H1 (cell line): ENCODE data around the gene RTN3. TPM values are rescaled to one million over a fixed set of nuclear protein-coding genes. Genes with fewer than 3 reads are reported as not detected.

ENCODE experiments used
- CTCF ChIA-PET: fragments of 300-600 bp; sonication (Branson Sonifier 250); formaldehyde crosslinking; loops from one replicate; lab custom pipeline; 2021; ENCODE audit not compliant: partially characterized antibody; lab: Charles Lee
- POLR2A ChIA-PET: fragments of 300-600 bp; sonication (Branson Sonifier 250); formaldehyde crosslinking; loops from one replicate; lab custom pipeline; 2021; ENCODE audit warnings: inconsistent platforms; ENCODE audit not compliant: partially characterized antibody; lab: Charles Lee
- DNase-seq, 2 experiments: peaks; one replicate each; pipeline versions ENCODE4 v3.0.0 to v3.0.0-alpha.2; 2010 to 2022; ENCODE audit warnings: low spot score in 2 of 2, low read depth in 1 of 2, mixed read lengths in 1 of 2
- FAIRE-seq: peaks from 2 replicates; lab custom pipeline; 2011; peaks lifted over from hg19 to GRCh38; lab: Jason Lieb, UNC
- H2AFZ ChIP-seq: 2 replicates; pipeline ENCODE4 v1.8.1; 2012; ENCODE audit warnings: low read length, inconsistent platforms
- H2AK5ac ChIP-seq: 2 replicates; pipeline ENCODE4 v1.6.1; 2013; ENCODE audit warnings: low read depth, low read length
- H2BK120ac ChIP-seq: replicated peaks from 2 replicates; pipeline ENCODE3; 2013; ENCODE audit warnings: low read depth, low read length, inconsistent platforms
- H2BK12ac ChIP-seq: 2 replicates; pipeline ENCODE4 v1.6.1; 2013; ENCODE audit warnings: low read depth, low read length
- H2BK15ac ChIP-seq: 2 replicates; pipeline ENCODE4 v1.6.1; 2013; ENCODE audit warnings: low read length
- H2BK20ac ChIP-seq: 2 replicates; pipeline ENCODE4 v1.6.1; 2013; ENCODE audit warnings: low read length
- H2BK5ac ChIP-seq: 2 replicates; pipeline ENCODE4 v1.6.1; 2013; ENCODE audit warnings: low read depth, low read length
- H3K14ac ChIP-seq: 2 replicates; pipeline ENCODE4 v1.6.1; 2013; ENCODE audit warnings: inconsistent platforms; ENCODE audit not compliant: insufficient read length
- H3K18ac ChIP-seq: 2 replicates; pipeline ENCODE4 v1.6.1; 2013; ENCODE audit warnings: low read length; ENCODE audit errors: extremely low read depth
- H3K23ac ChIP-seq: 2 replicates; pipeline ENCODE4 v1.6.1; 2013; ENCODE audit warnings: inconsistent platforms; ENCODE audit not compliant: insufficient read length
- H3K23me2 ChIP-seq: 2 replicates; pipeline ENCODE4 v1.6.1; 2013; ENCODE audit warnings: low read depth, low read length
- H3K27ac ChIP-seq: 2 replicates; pipeline ENCODE4 v1.6.1; 2011; ENCODE audit warnings: low read depth, low read length, inconsistent platforms
- H3K27me3 ChIP-seq, 4 experiments: replicated peaks in 1 of 4; 1 replicate in 1 of 4; 2 replicates in 3 of 4; pipeline versions ENCODE4 v1.6.1 to v1.8.1; 2011 to 2013; ENCODE audit warnings: low read length in 3 of 4, mild to moderate bottlenecking in 3 of 4, inconsistent platforms in 2 of 4, mixed read lengths in 2 of 4, moderate library complexity in 1 of 4; ENCODE audit not compliant: control insufficient read depth in 3 of 4, insufficient read depth in 3 of 4; ENCODE audit errors: extremely low read depth in 1 of 4
- H3K36me3 ChIP-seq, 4 experiments: 2 replicates each; pipeline versions ENCODE4 v1.6.1 to v1.8.1; 2011 to 2013; ENCODE audit warnings: mild to moderate bottlenecking in 4 of 4, low read length in 3 of 4, moderate library complexity in 2 of 4, control low read depth in 1 of 4, inconsistent platforms in 1 of 4; ENCODE audit not compliant: insufficient read depth in 4 of 4, control insufficient read depth in 2 of 4
- H3K4ac ChIP-seq: replicated peaks from 2 replicates; pipeline ENCODE3; 2013; ENCODE audit warnings: low read length, low read depth, mixed read lengths, inconsistent platforms; ENCODE audit not compliant: insufficient read length
- H3K4me1 ChIP-seq, 4 experiments: replicated peaks in 1 of 4; 1 replicate in 1 of 4; 2 replicates in 3 of 4; pipeline versions ENCODE4 v1.6.1 to v1.8.1; 2011 to 2013; ENCODE audit warnings: low read length in 3 of 4, inconsistent platforms in 2 of 4, mixed read lengths in 1 of 4; ENCODE audit not compliant: insufficient read depth in 4 of 4, control insufficient read depth in 3 of 4
- H3K4me2 ChIP-seq, 2 experiments: 2 replicates each; pipeline versions ENCODE4 v1.6.1 to v1.8.1; 2011 to 2013; ENCODE audit warnings: low read depth in 2 of 2, low read length in 2 of 2, control low read depth in 1 of 2, inconsistent platforms in 1 of 2, mild to moderate bottlenecking in 1 of 2; ENCODE audit not compliant: insufficient read depth in 1 of 2
- H3K4me3 ChIP-seq, 4 experiments: fragments of 200-600, 300-600 bp in 1 of 4; sonication (generic), shearing (Covaris generic), sonication (Bioruptor Twin) in 1 of 4; 2 replicates each; pipeline versions ENCODE4 v1.5.1 to v1.8.1; 2011 to 2016; ENCODE audit warnings: low read length in 4 of 4, low read depth in 3 of 4, control low read depth in 2 of 4, inconsistent platforms in 2 of 4, mild to moderate bottlenecking in 2 of 4, mixed read lengths in 1 of 4, moderate library complexity in 1 of 4; ENCODE audit not compliant: insufficient read depth in 2 of 4; ENCODE audit errors: extremely low read depth in 1 of 4
- H3K56ac ChIP-seq: replicated peaks from 2 replicates; pipeline ENCODE3; 2013; ENCODE audit warnings: low read depth, mild to moderate bottlenecking, mixed read lengths, low read length, inconsistent platforms; ENCODE audit not compliant: insufficient read length
- H3K79me1 ChIP-seq: 2 replicates; pipeline ENCODE4 v1.6.1; 2013; ENCODE audit warnings: low read depth, low read length, control low read depth
- H3K79me2 ChIP-seq, 2 experiments: 2 replicates each; pipeline versions ENCODE4 v1.6.1 to v1.8.1; 2012 to 2013; ENCODE audit warnings: low read length in 2 of 2, mild to moderate bottlenecking in 2 of 2, inconsistent platforms in 1 of 2; ENCODE audit not compliant: insufficient read depth in 2 of 2, control insufficient read depth in 1 of 2
- H3K9ac ChIP-seq, 4 experiments: replicated peaks in 1 of 4; 1 replicate in 1 of 4; 2 replicates in 3 of 4; pipeline versions ENCODE4 v1.6.1 to v1.8.1; 2011 to 2013; ENCODE audit warnings: low read depth in 3 of 4, low read length in 3 of 4, control low read depth in 2 of 4, mild to moderate bottlenecking in 2 of 4, moderate library complexity in 2 of 4, inconsistent platforms in 1 of 4; ENCODE audit errors: extremely low read depth in 1 of 4
- H3K9me3 ChIP-seq, 2 experiments: 2 replicates each; pipeline versions ENCODE4 v1.6.1 to v1.8.1; 2012 to 2013; ENCODE audit warnings: mild to moderate bottlenecking in 2 of 2, moderate library complexity in 2 of 2, control low read depth in 1 of 2, inconsistent platforms in 1 of 2, low read depth in 1 of 2, low read length in 1 of 2, mixed read lengths in 1 of 2; ENCODE audit not compliant: insufficient read depth in 2 of 2
- H4K20me1 ChIP-seq, 2 experiments: replicated peaks in 1 of 2; 2 replicates each; pipeline versions ENCODE3 to v1.8.1; 2011 to 2013; ENCODE audit warnings: inconsistent platforms in 2 of 2, low read length in 2 of 2, mild to moderate bottlenecking in 1 of 2; ENCODE audit not compliant: insufficient read depth in 2 of 2, control insufficient read depth in 1 of 2
- H4K5ac ChIP-seq: 2 replicates; pipeline ENCODE4 v1.6.1; 2013; ENCODE audit warnings: low read length, low read depth, mixed read lengths, inconsistent platforms; ENCODE audit not compliant: insufficient read length
- H4K8ac ChIP-seq: 2 replicates; pipeline ENCODE4 v1.8.0; 2013; ENCODE audit warnings: mild to moderate bottlenecking, moderate library complexity, low read length, inconsistent platforms; ENCODE audit not compliant: insufficient read depth; ENCODE audit errors: extremely low read depth
- H4K91ac ChIP-seq: replicated peaks from 2 replicates; pipeline ENCODE3; 2013; ENCODE audit warnings: low read length, mixed read lengths, inconsistent platforms; ENCODE audit not compliant: insufficient read length
- E2F6 ChIP-seq: IDR thresholded peaks from 2 replicates; pipeline ENCODE4 v1.6.1; 2012; ENCODE audit warnings: inconsistent platforms
- JUN ChIP-seq: IDR thresholded peaks from 2 replicates; pipeline ENCODE4 v1.6.1; 2011; ENCODE audit warnings: low read depth, mild to moderate bottlenecking, improper control_type of control experiment, low read length
- RNF2 ChIP-seq: fragments of 200-900, 300-1000 bp; sonication (generic); IDR thresholded peaks from 2 replicates; pipeline ENCODE4 v1.7.1; 2016; ENCODE audit warnings: borderline replicate concordance, low read depth, mild to moderate bottlenecking, antibody characterized with exemption, low read length; ENCODE audit not compliant: poor library complexity, severe bottlenecking; ENCODE audit errors: missing control alignments
- RXRA ChIP-seq: IDR thresholded peaks from 2 replicates; pipeline ENCODE4 v1.6.1; 2011; ENCODE audit warnings: low read depth, mild to moderate bottlenecking, low read length, moderate library complexity; ENCODE audit not compliant: insufficient read depth
- SAP30 ChIP-seq: fragments of 300-600 bp; sonication (generic); IDR thresholded peaks from 2 replicates; pipeline ENCODE4 v1.7.1; 2012; ENCODE audit warnings: low read length, moderate library complexity, mild to moderate bottlenecking, inconsistent platforms; ENCODE audit not compliant: insufficient read depth, insufficient replicate concordance
- SUZ12 ChIP-seq: fragments of 200-600 bp; sonication (generic); IDR thresholded peaks from 2 replicates; pipeline ENCODE4 v1.6.1; 2012; ENCODE audit warnings: mild to moderate bottlenecking, inconsistent platforms, low read length, moderate library complexity, mixed read lengths
- WGBS, 2 experiments: shearing (Covaris generic) in 1 of 2; methylation state at CpG; one replicate each; pipeline versions ENCODE4 v1.1.6 to v1.1.7; 2013 to 2015; ENCODE audit warnings: low lambda C conversion rate in 2 of 2, mixed read lengths in 2 of 2, inconsistent platforms in 1 of 2, low coverage in 1 of 2, missing lambda C conversion rate in 1 of 2; ENCODE audit not compliant: insufficient replicate concordance in 2 of 2, insufficient coverage in 1 of 2, insufficient read length in 1 of 2; ENCODE audit errors: extremely low coverage in 1 of 2, missing lambda C conversion rate in 1 of 2; 5-methylcytosine and 5-hydroxymethylcytosine counted together
- polyA plus RNA-seq, 7 experiments: library from polyadenylated mRNA; depleted of rRNA in 3 of 7; stranded (reverse) in 5 of 7; unstranded in 2 of 7; fragments of >200 nt in 5 of 7; fragments of 200-250 nt in 2 of 7; gene quantifications; 1 replicate in 5 of 7; 2 replicates in 1 of 7; 4 replicates in 1 of 7; pipeline versions ENCODE4 v1.2.1 to v1.2.3, GENCODE V29; 2011 to 2013; ENCODE audit warnings: missing spikeins in 2 of 7, mixed read lengths in 2 of 7
- total RNA-seq: library from RNA; stranded (reverse); fragmentation: NEBNext Ultra II Directional; extraction: Animal tissue kit (Norgen Biotek cat#: 25700); gene quantifications from 2 replicates; pipeline ENCODE4 v1.2.1, GENCODE V29; 2021
- TF ChIP-seq, protein P1 (sequence below), 3 experiments: IDR thresholded peaks; 1 replicate in 2 of 3; 2 replicates in 1 of 3; pipeline versions ENCODE4 v1.5.1 to v1.6.1; 2011; ENCODE audit warnings: low read length in 3 of 3, mild to moderate bottlenecking in 3 of 3, inconsistent platforms in 2 of 3, low read depth in 1 of 3, moderate library complexity in 1 of 3; ENCODE audit not compliant: insufficient read depth in 1 of 3; ENCODE audit errors: control extremely low read depth in 1 of 3

The RTN3 gene
- total and polyA plus RNA-seq, 2 of the 8 experiments (the other 6 are each of a cell fraction or from before 2014, with no cell fraction given): 160 to 203 TPM

DNA sequence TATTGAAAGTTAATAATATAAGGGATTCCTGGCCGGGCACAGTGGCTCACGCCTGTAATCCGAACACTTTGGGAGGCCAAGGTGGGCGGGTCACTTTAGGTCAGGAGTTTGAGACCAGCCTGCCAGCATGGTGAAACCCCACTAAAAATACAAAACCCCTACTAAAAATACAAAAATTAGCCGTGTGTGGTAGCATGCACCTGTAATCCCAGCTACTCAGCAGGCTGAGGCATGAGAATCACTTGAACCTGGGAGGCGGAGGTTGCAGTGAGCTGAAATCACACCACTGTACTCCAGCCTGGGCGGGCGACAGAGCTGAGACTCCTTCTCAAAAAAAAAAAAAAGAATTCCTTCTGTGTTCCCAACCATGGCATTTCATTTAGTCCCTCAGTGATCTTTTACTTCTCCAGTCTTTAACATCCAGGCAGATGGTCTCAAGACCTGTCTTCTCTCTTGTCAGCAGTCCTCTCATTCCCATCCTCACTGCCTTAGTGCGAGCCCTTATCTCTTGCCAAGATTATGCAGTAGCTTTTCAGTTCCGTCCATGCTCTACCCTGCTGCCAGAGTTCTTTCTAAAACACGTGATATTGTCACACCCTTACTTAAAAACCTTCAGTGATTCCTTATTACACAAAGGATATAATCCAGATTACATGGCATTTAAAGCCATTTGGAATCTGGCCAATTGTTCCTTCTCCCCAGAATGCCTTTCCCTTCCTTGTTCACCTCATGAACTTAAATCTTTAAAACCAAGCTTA lies 17.9 kb downstream of the RTN3 start:
- peaks cover 0 to 8% (median 2%) of the 10 kb centered on the region in 4 experiments; a peak in 3 of 7 replicates for H3K4me1 ChIP-seq
- no peak overlapping the region for H4K91ac ChIP-seq
- H3K79me2 ChIP-seq: peaks cover 12 to 82% of the 10 kb centered on the region in 2 experiments
- 81% methylated on average over 11 of the region's 11 CpGs; no CpG with 5 or more reads in 1 of the 2 experiments for WGBS, 2 experiments
- H3K4ac ChIP-seq: no peak overlapping the region
- H4K5ac ChIP-seq: no peak overlapping the region
- H3K9me3 ChIP-seq: no peaks in the 10 kb centered on the region
- no peak overlapping the region for H4K8ac ChIP-seq
- FAIRE-seq (no peak), DNase-seq (no peak)
- ChIA-PET POLR2A (interaction anchor here (1.0 kb wide), 1 partner anchor 20 kb away, joined by 3 read pairs; no protein-coding TSS in a partner anchor), CTCF (interaction anchor here (0.7 to 1.2 kb wide), 3 partner anchors 9 to 17 kb away, joined by 3 to 5 read pairs (median 3); no protein-coding TSS in a partner anchor)
- H3K4me3 ChIP-seq: no peak overlapping the region
- peaks cover 7% of the 10 kb centered on the region in 2 experiments for H4K20me1 ChIP-seq
- no peak overlapping the region for H3K56ac ChIP-seq
- H2AK5ac ChIP-seq: no peak overlapping the region
- H2BK15ac ChIP-seq: no peak overlapping the region
- no peak overlapping the region for H3K18ac ChIP-seq
- H3K14ac ChIP-seq: no peak overlapping the region
- H2BK20ac ChIP-seq: no peak overlapping the region
- H3K9ac ChIP-seq: no peak overlapping the region
- no peak overlapping the region for H2BK5ac ChIP-seq
- H3K79me1 ChIP-seq: peaks cover 4% of the 10 kb centered on the region
- no peaks in the 10 kb centered on the region for H3K27me3 ChIP-seq
- no peaks in the 10 kb centered on the region for H3K23me2 ChIP-seq
- H2AFZ ChIP-seq: no peak overlapping the region
- no peak overlapping the region for H3K27ac ChIP-seq
- no peak overlapping the region for H2BK12ac ChIP-seq
- no peak overlapping the region for H3K4me2 ChIP-seq
- no peak overlapping the region for H3K23ac ChIP-seq
- H2BK120ac ChIP-seq: no peak overlapping the region
- no peaks in the 10 kb centered on the region; a peak in 1 of 8 replicates for H3K36me3 ChIP-seq
- TF ChIP-seq SUZ12: no peak
- TF ChIP-seq RNF2: no peak
- no peak for TF ChIP-seq JUN
- TF ChIP-seq E2F6: no peak
- TF ChIP-seq, protein P1, sequence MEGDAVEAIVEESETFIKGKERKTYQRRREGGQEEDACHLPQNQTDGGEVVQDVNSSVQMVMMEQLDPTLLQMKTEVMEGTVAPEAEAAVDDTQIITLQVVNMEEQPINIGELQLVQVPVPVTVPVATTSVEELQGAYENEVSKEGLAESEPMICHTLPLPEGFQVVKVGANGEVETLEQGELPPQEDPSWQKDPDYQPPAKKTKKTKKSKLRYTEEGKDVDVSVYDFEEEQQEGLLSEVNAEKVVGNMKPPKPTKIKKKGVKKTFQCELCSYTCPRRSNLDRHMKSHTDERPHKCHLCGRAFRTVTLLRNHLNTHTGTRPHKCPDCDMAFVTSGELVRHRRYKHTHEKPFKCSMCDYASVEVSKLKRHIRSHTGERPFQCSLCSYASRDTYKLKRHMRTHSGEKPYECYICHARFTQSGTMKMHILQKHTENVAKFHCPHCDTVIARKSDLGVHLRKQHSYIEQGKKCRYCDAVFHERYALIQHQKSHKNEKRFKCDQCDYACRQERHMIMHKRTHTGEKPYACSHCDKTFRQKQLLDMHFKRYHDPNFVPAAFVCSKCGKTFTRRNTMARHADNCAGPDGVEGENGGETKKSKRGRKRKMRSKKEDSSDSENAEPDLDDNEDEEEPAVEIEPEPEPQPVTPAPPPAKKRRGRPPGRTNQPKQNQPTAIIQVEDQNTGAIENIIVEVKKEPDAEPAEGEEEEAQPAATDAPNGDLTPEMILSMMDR (IDR thresholded peaks at IDR 0.05; ENCODE audit: control extremely low read depth in 1 of 3, insufficient read depth in 1 of 3, low read depth in 1 of 3, low read length in 3 of 3): no peak
- TF ChIP-seq SAP30: no peak
- no peak for TF ChIP-seq RXRA
